HG03457 (cell line): ENCODE measurements around the gene MED16.
A peak's percentile ranks its signal among the peaks of the same experiment; 100 is the strongest.

Experiments used
- ATAC-seq: cut with Tn5 transposase; IDR thresholded peaks from one replicate; pipeline ENCODE4 v1.9.1; 2021; ENCODE audit warnings: moderate number of reproducible peaks; ENCODE audit not compliant: unreplicated experiment

MED16 gene

GRCh38 chr19:927780-928401, 34.9 kb upstream of the MED16 start:
- ATAC-seq, result no peak

GRCh38 chr19:927351-927779, 34.4 kb upstream of the MED16 start:
- no peak for ATAC-seq

GRCh38 chr19:926589-927350, 33.8 kb upstream of the MED16 start:
- no peak for ATAC-seq

GRCh38 chr19:926323-926588, 33.3 kb upstream of the MED16 start:
- no peak for ATAC-seq

GRCh38 chr19:925526-926322, 32.7 kb upstream of the MED16 start, which contains the start of gene ARID3A:
TSS of gene ARID3A (plus strand) at chr19:926035. CDS start at chr19:929529, 3,494 bp downstream.
- ATAC-seq, result peak; percentile 37

GRCh38 chr19:925087-925525, 32.1 kb upstream of the MED16 start:
- ATAC-seq, result peak; percentile 12

GRCh38 chr19:924553-925086, 31.6 kb upstream of the MED16 start:
- no peak for ATAC-seq

- ATAC-seq, result no peak
Observed at GRCh38 chr19:920051-920864, 27.3 kb upstream of the MED16 start.

GRCh38 chr19:919199-920050, 26.4 kb upstream of the MED16 start:
- ATAC-seq, result no peak

GRCh38 chr19:918481-919198, 25.7 kb upstream of the MED16 start:
- no peak for ATAC-seq

GRCh38 chr19:918152-918437, 25.1 kb upstream of the MED16 start:
- no peak for ATAC-seq

GRCh38 chr19:917323-918151, 24.6 kb upstream of the MED16 start, which contains the start of gene KISS1R:
TSS of gene KISS1R (plus strand) at chr19:917333. CDS start at chr19:917503, 170 bp downstream.
- ATAC-seq, result no peak

- ATAC-seq, result no peak
Observed at GRCh38 chr19:916645-917322, 23.8 kb upstream of the MED16 start.

- no peak for ATAC-seq
Observed at GRCh38 chr19:913080-913748, 20.2 kb upstream of the MED16 start, which contains the start of gene R3HDM4. TSS of gene R3HDM4 (minus strand) at chr19:913219. CDS start at chr19:913157, 62 bp downstream.

GRCh38 chr19:912181-913079, 19.4 kb upstream of the MED16 start:
- ATAC-seq, result no peak
